Hepatocyte (in vitro differentiated cells): Measurements from ENCODE around the gene RBM28. TPM values are rescaled to one million over a fixed set of nuclear protein-coding genes. Genes with fewer than 3 reads are reported as not detected.

Source experiments
- DNase-seq: peaks from one replicate; pipeline ENCODE4 v3.0.0-alpha.2; 2016; ENCODE audit warnings: low spot score
- H2AFZ ChIP-seq: fragments of 200-600 bp; sonication (generic); 2 replicates; pipeline ENCODE4 v1.6.0; 2016; ENCODE audit warnings: antibody characterized with exemption, mild to moderate bottlenecking
- H3K27ac ChIP-seq: fragments of 200-600 bp; sonication (generic); 2 replicates; pipeline ENCODE4 v1.5.1; 2016; ENCODE audit warnings: mild to moderate bottlenecking
- H3K27me3 ChIP-seq: fragments of 200-600 bp; sonication (generic); 2 replicates; pipeline ENCODE4 v1.6.1; 2016
- H3K36me3 ChIP-seq: fragments of 200-600 bp; sonication (generic); replicated peaks from 2 replicates; pipeline ENCODE4 v1.5.1; 2016; ENCODE audit warnings: low read depth; ENCODE audit not compliant: insufficient read depth
- H3K4me1 ChIP-seq: fragments of 200-600 bp; sonication (generic); 2 replicates; pipeline ENCODE4 v1.5.1; 2016; ENCODE audit warnings: mild to moderate bottlenecking, moderate library complexity; ENCODE audit not compliant: insufficient read depth
- H3K4me2 ChIP-seq: fragments of 200-600 bp; sonication (generic); 2 replicates; pipeline ENCODE4 v1.6.0; 2016
- H3K4me3 ChIP-seq: fragments of 200-600 bp; sonication (generic); 2 replicates; pipeline ENCODE4 v1.5.1; 2016; ENCODE audit warnings: mild to moderate bottlenecking
- H3K79me2 ChIP-seq: fragments of 200-600 bp; sonication (generic); 2 replicates; pipeline ENCODE4 v1.6.0; 2017; ENCODE audit warnings: mild to moderate bottlenecking
- H3K9me2 ChIP-seq: fragments of 200-600 bp; sonication (generic); replicated peaks from 2 replicates; pipeline ENCODE4 v1.6.0; 2017; ENCODE audit warnings: mild to moderate bottlenecking; ENCODE audit not compliant: insufficient read depth
- H3K9me3 ChIP-seq: fragments of 200-600 bp; sonication (generic); 2 replicates; pipeline ENCODE4 v1.5.1; 2016; ENCODE audit warnings: low read depth, mild to moderate bottlenecking
- H4K20me1 ChIP-seq: fragments of 200-600 bp; sonication (generic); 2 replicates; pipeline ENCODE4 v1.6.0; 2016; ENCODE audit warnings: mild to moderate bottlenecking; ENCODE audit not compliant: insufficient read depth, poor library complexity, severe bottlenecking
- CTCF ChIP-seq: fragments of 200-600 bp; sonication (generic); IDR thresholded peaks from 2 replicates; pipeline ENCODE4 v1.5.1; 2016; ENCODE audit warnings: antibody characterized with exemption, mild to moderate bottlenecking; ENCODE audit not compliant: poor library complexity
- EZH2 ChIP-seq: fragments of 200-600 bp; sonication (generic); IDR thresholded peaks from 2 replicates; pipeline ENCODE4 v1.6.1; 2016; ENCODE audit warnings: antibody characterized with exemption, mild to moderate bottlenecking, borderline replicate concordance
- EZH2phosphoT487 ChIP-seq: fragments of 200-600 bp; sonication (generic); IDR thresholded peaks from one replicate; pipeline ENCODE4 v1.6.1; 2018; ENCODE audit warnings: antibody characterized with exemption, mild to moderate bottlenecking, low read depth, moderate library complexity; ENCODE audit not compliant: unreplicated experiment, severe bottlenecking
- WGBS: methylation state at CpG from one replicate; pipeline ENCODE4 v1.1.6; 2016; ENCODE audit warnings: low lambda C conversion rate; ENCODE audit errors: missing lambda C conversion rate; 5-methylcytosine and 5-hydroxymethylcytosine counted together
- polyA plus RNA-seq: library from polyadenylated mRNA; unstranded; fragments of >200 nt; fragmentation: Nextera tagmentation; extraction: Ambion mirVana; gene quantifications from 2 replicates; pipeline ENCODE4 v1.2.1, GENCODE V29; 2016
- total RNA-seq: library from RNA; depleted of rRNA; stranded (reverse); fragments of >200 nt; gene quantifications from 2 replicates; pipeline ENCODE4 v1.2.3, GENCODE V29; 2014

RBM28 gene
- total and polyA plus RNA-seq, 2 experiments from 2014 or later = 19.3 to 26.4 TPM

GRCh38 chr7:128366986-128367385 lies 23.3 kb upstream of the RBM28 start:
- TF ChIP-seq EZH2 (no peak), EZH2phosphoT487 (no peak), CTCF (no peak)
- H2AFZ ChIP-seq = no peak overlapping the region
- no peaks in the 10 kb centered on the region for H3K36me3 ChIP-seq
- no peak for DNase-seq
- H3K4me1 ChIP-seq = no peaks in the 10 kb centered on the region
- H3K9me2 ChIP-seq = no peaks in the 10 kb centered on the region
- no peak overlapping the region for H3K4me2 ChIP-seq
- H3K4me3 ChIP-seq = no peak overlapping the region
- peaks cover 51% of the 10 kb centered on the region for H3K27me3 ChIP-seq
- no peaks in the 10 kb centered on the region for H4K20me1 ChIP-seq
- no peaks in the 10 kb centered on the region for H3K79me2 ChIP-seq
- no peaks in the 10 kb centered on the region for H3K9me3 ChIP-seq
- H3K27ac ChIP-seq = no peak overlapping the region

- Histone ChIP-seq H3K4me3 (no peak overlapping the region), H3K9me3 (no peaks in the 10 kb centered on the region), H4K20me1 (no peaks in the 10 kb centered on the region), H3K27me3 (peaks cover 54% of the 10 kb centered on the region), H3K9me2 (no peaks in the 10 kb centered on the region), H2AFZ (no peak overlapping the region), H3K4me1 (no peaks in the 10 kb centered on the region), H3K79me2 (no peaks in the 10 kb centered on the region), H3K27ac (no peak overlapping the region), H3K36me3 (no peaks in the 10 kb centered on the region), H3K4me2 (no peak overlapping the region)
- DNase-seq = no peak
- 46% methylated on average over 1 of the region's 1 CpG for WGBS
- TF ChIP-seq CTCF = no peak
- no peak for TF ChIP-seq EZH2phosphoT487
- no peak for TF ChIP-seq EZH2
These were observed 22.6 kb upstream of the RBM28 start for GRCh38 chr7:128366300-128366699.

GRCh38 chr7:128365432-128365831 lies 21.7 kb upstream of the RBM28 start:
- no peak for DNase-seq
- Histone ChIP-seq H3K27ac (no peak overlapping the region), H3K4me2 (no peak overlapping the region), H4K20me1 (no peaks in the 10 kb centered on the region), H3K36me3 (no peaks in the 10 kb centered on the region), H3K9me3 (no peaks in the 10 kb centered on the region), H3K79me2 (no peaks in the 10 kb centered on the region), H2AFZ (no peak overlapping the region), H3K27me3 (peaks cover 62% of the 10 kb centered on the region), H3K4me1 (peaks cover 9% of the 10 kb centered on the region), H3K4me3 (no peak overlapping the region), H3K9me2 (no peaks in the 10 kb centered on the region)
- TF ChIP-seq CTCF (no peak), EZH2phosphoT487 (no peak), EZH2 (no peak)
- 93% methylated on average over 2 of the region's 2 CpGs for WGBS
